Loucy (cell line): ENCODE measurements around the gene TSPAN4.

Experiments
- EZH2phosphoT487 ChIP-seq: fragments of 200-600 bp; IDR thresholded peaks from 2 replicates; pipeline ENCODE4 v1.6.1; 2018; ENCODE audit warnings: antibody characterized with exemption, mild to moderate bottlenecking, moderate library complexity, borderline replicate concordance
- TF ChIP-seq, protein P1 (sequence below): fragments of 200-600 bp; sonication (generic); conservative IDR thresholded peaks from 2 replicates; pipeline ENCODE4 v1.5.1; 2014; ENCODE audit warnings: mild to moderate bottlenecking, antibody characterized with exemption, low read length

DNA sequence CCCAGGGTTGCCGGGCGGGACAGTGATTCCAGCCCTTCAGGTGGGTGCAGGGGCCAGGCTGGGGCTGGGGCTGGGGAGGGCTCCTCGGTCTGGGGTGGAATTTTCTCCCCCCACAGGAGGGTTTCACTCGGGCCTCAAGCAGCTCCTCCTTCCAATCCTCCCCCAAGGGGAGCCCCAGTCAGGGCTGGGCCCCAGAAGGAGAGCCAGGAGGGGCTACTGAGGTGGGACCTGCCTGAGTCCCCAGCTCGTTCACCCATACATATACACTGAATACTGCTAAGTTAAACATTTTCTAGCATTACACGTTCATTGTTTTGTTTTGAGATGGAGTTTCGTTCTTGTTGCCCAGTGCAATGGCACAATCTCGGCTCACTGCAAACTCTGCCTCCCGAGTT, 16.4 kb upstream of the TSPAN4 start:
- TF ChIP-seq, protein P1, sequence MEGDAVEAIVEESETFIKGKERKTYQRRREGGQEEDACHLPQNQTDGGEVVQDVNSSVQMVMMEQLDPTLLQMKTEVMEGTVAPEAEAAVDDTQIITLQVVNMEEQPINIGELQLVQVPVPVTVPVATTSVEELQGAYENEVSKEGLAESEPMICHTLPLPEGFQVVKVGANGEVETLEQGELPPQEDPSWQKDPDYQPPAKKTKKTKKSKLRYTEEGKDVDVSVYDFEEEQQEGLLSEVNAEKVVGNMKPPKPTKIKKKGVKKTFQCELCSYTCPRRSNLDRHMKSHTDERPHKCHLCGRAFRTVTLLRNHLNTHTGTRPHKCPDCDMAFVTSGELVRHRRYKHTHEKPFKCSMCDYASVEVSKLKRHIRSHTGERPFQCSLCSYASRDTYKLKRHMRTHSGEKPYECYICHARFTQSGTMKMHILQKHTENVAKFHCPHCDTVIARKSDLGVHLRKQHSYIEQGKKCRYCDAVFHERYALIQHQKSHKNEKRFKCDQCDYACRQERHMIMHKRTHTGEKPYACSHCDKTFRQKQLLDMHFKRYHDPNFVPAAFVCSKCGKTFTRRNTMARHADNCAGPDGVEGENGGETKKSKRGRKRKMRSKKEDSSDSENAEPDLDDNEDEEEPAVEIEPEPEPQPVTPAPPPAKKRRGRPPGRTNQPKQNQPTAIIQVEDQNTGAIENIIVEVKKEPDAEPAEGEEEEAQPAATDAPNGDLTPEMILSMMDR, result no peak
- no peak for TF ChIP-seq EZH2phosphoT487
